ENCODE data around the gene STK10. TPM values are rescaled to one million over a fixed set of nuclear protein-coding genes. Genes with fewer than 3 reads are reported as not detected.

Gene STK10
- total and polyA plus RNA-seq, 2 of the 8 experiments (the other 6 are each of a cell fraction or from before 2014, with no cell fraction given) = 10.5 to 21.4 TPM

- H3K23ac ChIP-seq (ENCODE audit: insufficient read length) = no peak overlapping the region
- H2AFZ ChIP-seq (ENCODE audit: low read length) = no peak overlapping the region
- H3K18ac ChIP-seq (ENCODE audit: extremely low read depth, low read length) = no peak overlapping the region
- no peak for FAIRE-seq
- H3K4me2 ChIP-seq (ENCODE audit: insufficient read depth in 1 of 2, low read depth in 2 of 2, low read length in 2 of 2) = no peak overlapping the region
- no peaks in the 10 kb centered on the region; a peak in 1 of 7 replicates for H3K4me1 ChIP-seq (replicated peaks in 1 of 4; ENCODE audit: control insufficient read depth in 3 of 4, insufficient read depth in 4 of 4, low read length in 3 of 4)
- CTCF ChIA-PET (ENCODE audit: partially characterized antibody) = no interaction called here
- no peak overlapping the region for H3K9ac ChIP-seq (replicated peaks in 1 of 4; ENCODE audit: extremely low read depth in 1 of 4, low read depth in 3 of 4, low read length in 3 of 4)
- no peak overlapping the region for H2BK5ac ChIP-seq (ENCODE audit: low read depth, low read length)
- H3K23me2 ChIP-seq (ENCODE audit: low read depth, low read length) = no peaks in the 10 kb centered on the region
- no peaks in the 10 kb centered on the region for H3K79me1 ChIP-seq (ENCODE audit: low read depth, low read length)
- H2BK120ac ChIP-seq (replicated peaks; ENCODE audit: low read depth, low read length) = no peak overlapping the region
- H3K4me3 ChIP-seq (ENCODE audit: extremely low read depth in 1 of 4, insufficient read depth in 2 of 4, low read depth in 3 of 4, low read length in 4 of 4) = no peak overlapping the region
- no peak overlapping the region for H3K4ac ChIP-seq (replicated peaks; ENCODE audit: insufficient read length, low read depth, low read length)
- H2BK15ac ChIP-seq (ENCODE audit: low read length) = no peak overlapping the region
- no peak overlapping the region for H2AK5ac ChIP-seq (ENCODE audit: low read depth, low read length)
- H2BK12ac ChIP-seq (ENCODE audit: low read depth, low read length) = no peak overlapping the region
- H3K27me3 ChIP-seq (replicated peaks in 1 of 4; ENCODE audit: control insufficient read depth in 3 of 4, extremely low read depth in 1 of 4, insufficient read depth in 3 of 4, low read length in 3 of 4) = no peaks in the 10 kb centered on the region
- H3K14ac ChIP-seq (ENCODE audit: insufficient read length) = no peak overlapping the region
- H2BK20ac ChIP-seq (ENCODE audit: low read length) = no peak overlapping the region
- peaks cover 0 to 44% of the 10 kb centered on the region in 2 experiments; a peak in 2 of 4 replicates for H3K79me2 ChIP-seq (ENCODE audit: control insufficient read depth in 1 of 2, insufficient read depth in 2 of 2, low read length in 2 of 2)
- WGBS, 2 experiments (ENCODE audit: extremely low coverage in 1 of 2, insufficient coverage in 1 of 2, insufficient read length in 1 of 2, insufficient replicate concordance in 2 of 2, low coverage in 1 of 2, low lambda C conversion rate in 2 of 2, missing lambda C conversion rate in 1 of 2) = 91% methylated on average over 4 of the region's 4 CpGs; no CpG with 5 or more reads in 1 of the 2 experiments
- no peak overlapping the region for H4K5ac ChIP-seq (ENCODE audit: insufficient read length, low read depth, low read length)
- H3K9me3 ChIP-seq (ENCODE audit: insufficient read depth in 2 of 2, low read depth in 1 of 2, low read length in 1 of 2) = no peaks in the 10 kb centered on the region
- no peak overlapping the region for H3K27ac ChIP-seq (ENCODE audit: low read depth, low read length)
- peaks cover 3 to 8% of the 10 kb centered on the region in 2 experiments for H4K20me1 ChIP-seq (replicated peaks in 1 of 2; ENCODE audit: control insufficient read depth in 1 of 2, insufficient read depth in 2 of 2, low read length in 2 of 2)
- no peak overlapping the region for H3K56ac ChIP-seq (replicated peaks; ENCODE audit: insufficient read length, low read depth, low read length)
- no peak overlapping the region for H4K8ac ChIP-seq (ENCODE audit: extremely low read depth, insufficient read depth, low read length)
- no peak overlapping the region for H4K91ac ChIP-seq (replicated peaks; ENCODE audit: insufficient read length, low read length)
- peaks cover 2 to 35% (median 13%) of the 10 kb centered on the region in 4 experiments; a peak in 6 of 8 replicates for H3K36me3 ChIP-seq (ENCODE audit: control insufficient read depth in 2 of 4, insufficient read depth in 4 of 4, low read length in 3 of 4)
- DNase-seq (ENCODE audit: low read depth in 1 of 2, low spot score in 2 of 2) = no peak
- POLR2A ChIA-PET (ENCODE audit: partially characterized antibody) = no interaction called here
- no peak for TF ChIP-seq RNF2 (IDR thresholded peaks at IDR 0.05; ENCODE audit: borderline replicate concordance, low read depth, low read length, missing control alignments, poor library complexity, severe bottlenecking)
- TF ChIP-seq, protein P1, sequence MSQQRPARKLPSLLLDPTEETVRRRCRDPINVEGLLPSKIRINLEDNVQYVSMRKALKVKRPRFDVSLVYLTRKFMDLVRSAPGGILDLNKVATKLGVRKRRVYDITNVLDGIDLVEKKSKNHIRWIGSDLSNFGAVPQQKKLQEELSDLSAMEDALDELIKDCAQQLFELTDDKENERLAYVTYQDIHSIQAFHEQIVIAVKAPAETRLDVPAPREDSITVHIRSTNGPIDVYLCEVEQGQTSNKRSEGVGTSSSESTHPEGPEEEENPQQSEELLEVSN (IDR thresholded peaks at IDR 0.05) = no peak
- TF ChIP-seq SIRT6 (IDR thresholded peaks at IDR 0.05; ENCODE audit: low read length) = no peak
- no peak for TF ChIP-seq TBP (IDR thresholded peaks at IDR 0.05; ENCODE audit: low read depth, low read length)
- TF ChIP-seq HDAC6 (IDR thresholded peaks at IDR 0.05; ENCODE audit: low read depth, low read length) = no peak
- TF ChIP-seq SRF (IDR thresholded peaks at IDR 0.05; ENCODE audit: low read depth, low read length) = no peak
- TF ChIP-seq KDM5A (IDR thresholded peaks at IDR 0.05; ENCODE audit: low read length) = no peak
- TF ChIP-seq GTF2F1 (IDR thresholded peaks at IDR 0.05; ENCODE audit: borderline replicate concordance, low read depth, low read length) = no peak
- TF ChIP-seq, protein P2, sequence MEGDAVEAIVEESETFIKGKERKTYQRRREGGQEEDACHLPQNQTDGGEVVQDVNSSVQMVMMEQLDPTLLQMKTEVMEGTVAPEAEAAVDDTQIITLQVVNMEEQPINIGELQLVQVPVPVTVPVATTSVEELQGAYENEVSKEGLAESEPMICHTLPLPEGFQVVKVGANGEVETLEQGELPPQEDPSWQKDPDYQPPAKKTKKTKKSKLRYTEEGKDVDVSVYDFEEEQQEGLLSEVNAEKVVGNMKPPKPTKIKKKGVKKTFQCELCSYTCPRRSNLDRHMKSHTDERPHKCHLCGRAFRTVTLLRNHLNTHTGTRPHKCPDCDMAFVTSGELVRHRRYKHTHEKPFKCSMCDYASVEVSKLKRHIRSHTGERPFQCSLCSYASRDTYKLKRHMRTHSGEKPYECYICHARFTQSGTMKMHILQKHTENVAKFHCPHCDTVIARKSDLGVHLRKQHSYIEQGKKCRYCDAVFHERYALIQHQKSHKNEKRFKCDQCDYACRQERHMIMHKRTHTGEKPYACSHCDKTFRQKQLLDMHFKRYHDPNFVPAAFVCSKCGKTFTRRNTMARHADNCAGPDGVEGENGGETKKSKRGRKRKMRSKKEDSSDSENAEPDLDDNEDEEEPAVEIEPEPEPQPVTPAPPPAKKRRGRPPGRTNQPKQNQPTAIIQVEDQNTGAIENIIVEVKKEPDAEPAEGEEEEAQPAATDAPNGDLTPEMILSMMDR (IDR thresholded peaks at IDR 0.05; ENCODE audit: control extremely low read depth in 1 of 3, insufficient read depth in 1 of 3, low read depth in 1 of 3, low read length in 3 of 3) = no peak
- TF ChIP-seq NANOG (IDR thresholded peaks at IDR 0.05; ENCODE audit: insufficient read depth, low read depth, low read length, poor library complexity, severe bottlenecking) = no peak
- TF ChIP-seq ASH2L (IDR thresholded peaks at IDR 0.05; ENCODE audit: low read length) = no peak
Observed at GRCh38 chr5:172234031-172234430, 46.0 kb upstream of the STK10 start.

All from H1 (cell line).